GM23338 (cell line): ENCODE results near the gene RAET1G.
"Not testable (repeated sequence)": the region's sequence is repeated elsewhere in the genome, so short reads cannot be mapped to it uniquely, and the experiment has no call there.

Experiments used
- CREB1 ChIP-seq: fragments of 250-450 bp; sonication (Bioruptor Pico); IDR thresholded peaks from 2 replicates; pipeline ENCODE4 v1.5.0; 2020; ENCODE audit warnings: low read depth, mild to moderate bottlenecking, moderate library complexity
- CTCF ChIP-seq, 2 experiments: fragments of 200-600 bp in 1 of 2; sonication (generic) in 1 of 2; conservative IDR thresholded peaks; 2 replicates each; pipeline versions ENCODE4 v1.5.1 to v1.6.1; 2016 to 2017; ENCODE audit warnings: antibody characterized with exemption in 2 of 2, low read depth in 2 of 2, mild to moderate bottlenecking in 2 of 2, moderate library complexity in 1 of 2
- EZH2 ChIP-seq: fragments of 200-600 bp; sonication (generic); IDR thresholded peaks from one replicate; pipeline ENCODE4 v1.8.0; 2017; ENCODE audit warnings: antibody characterized with exemption, mild to moderate bottlenecking, low read depth; ENCODE audit not compliant: unreplicated experiment
- EZH2phosphoT487 ChIP-seq: fragments of 200-600 bp; sonication (generic); IDR thresholded peaks from one replicate; pipeline ENCODE4 v1.8.1; 2018; ENCODE audit warnings: antibody characterized with exemption; ENCODE audit not compliant: unreplicated experiment
- JUNB ChIP-seq: IDR thresholded peaks from one replicate; pipeline ENCODE4 v1.6.1; 2016; ENCODE audit warnings: antibody characterized with exemption; ENCODE audit not compliant: unreplicated experiment
- NANOG ChIP-seq: IDR thresholded peaks from 2 replicates; pipeline ENCODE4 v1.6.1; 2016; ENCODE audit warnings: antibody characterized with exemption, borderline replicate concordance
- POLR2AphosphoS5 ChIP-seq: IDR thresholded peaks from 2 replicates; pipeline ENCODE4 v1.6.1; 2016; ENCODE audit warnings: antibody characterized with exemption, low read depth
- REST ChIP-seq: IDR thresholded peaks from one replicate; pipeline ENCODE4 v1.6.1; 2018; ENCODE audit warnings: antibody characterized with exemption; ENCODE audit not compliant: unreplicated experiment
- STAT1 ChIP-seq: IDR thresholded peaks from one replicate; pipeline ENCODE4 v1.6.1; 2016; ENCODE audit warnings: antibody characterized with exemption; ENCODE audit not compliant: unreplicated experiment
- ZNF331 ChIP-seq: fragments of 250-450 bp; sonication (Bioruptor Pico); IDR thresholded peaks from 2 replicates; pipeline ENCODE4 v1.5.0; 2020; ENCODE audit warnings: low read depth, mild to moderate bottlenecking, moderate library complexity
- ZNF462 ChIP-seq: fragments of 250-450 bp; sonication (Bioruptor Pico); IDR thresholded peaks from 2 replicates; pipeline ENCODE4 v1.5.0; 2020; ENCODE audit warnings: mild to moderate bottlenecking, moderate library complexity

GRCh38 chr6:149922091-149922490 lies 830 bp downstream of the RAET1G start:
- not testable (repeated sequence) for TF ChIP-seq CTCF (conservative IDR thresholded peaks at IDR 0.05; ENCODE audit: low read depth in 2 of 2); EZH2; JUNB; REST; EZH2phosphoT487; NANOG; POLR2AphosphoS5; STAT1; ZNF462 (CRISPR knock-in tag); CREB1; ZNF331 (CRISPR knock-in tag)
